ENCODE measurements around the gene SMPD3. TPM values are rescaled to one million over a fixed set of nuclear protein-coding genes. Genes with fewer than 3 reads are reported as not detected.

Gene SMPD3
- total and polyA plus RNA-seq, 2 experiments from 2014 or later, result 0.57 to 0.83 TPM

DNA sequence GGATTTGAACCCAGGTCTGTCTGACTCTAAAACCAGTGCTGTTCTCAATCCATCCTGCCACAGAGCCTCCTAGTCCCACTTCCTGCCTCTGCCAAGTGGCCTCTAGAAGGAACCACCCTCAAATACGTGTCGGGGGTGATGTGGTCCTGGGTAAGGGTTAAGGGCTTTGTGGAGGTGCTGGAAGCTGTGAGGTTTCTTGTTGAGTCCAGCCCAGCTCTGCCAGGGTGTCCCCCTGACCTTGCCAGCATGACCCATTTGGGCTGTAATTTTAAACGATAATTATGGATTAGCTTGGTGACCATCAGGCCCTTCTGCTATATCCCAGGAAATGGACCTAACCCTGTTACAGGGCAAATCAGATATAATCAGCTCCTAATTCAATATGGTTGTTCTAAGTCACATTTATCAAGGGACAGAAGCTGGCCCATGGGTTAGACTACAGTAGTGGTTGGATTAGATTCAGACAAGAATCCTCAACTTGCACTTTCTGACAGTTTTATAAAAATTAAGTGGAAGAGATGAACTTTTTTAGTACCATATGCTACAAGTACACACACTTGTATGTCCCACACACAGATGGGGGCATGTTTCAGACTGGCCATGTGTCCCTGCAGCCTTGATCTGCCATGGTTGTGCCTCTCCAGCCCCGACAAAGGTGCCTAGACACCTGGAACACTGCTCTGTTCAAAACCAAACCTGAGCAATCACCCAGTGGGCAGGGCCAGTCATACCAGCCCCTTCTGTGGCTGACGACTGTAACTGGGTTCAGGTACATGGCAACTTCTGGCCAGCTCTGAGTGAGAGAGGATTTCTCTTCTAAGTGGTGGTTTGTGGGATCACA lies 48.0 kb downstream of the SMPD3 start:
- no peak overlapping the region for H3K27ac Mint-ChIP-seq
- H3F3A ChIP-seq (replicated peaks; ENCODE audit: low read depth), result no peaks in the 10 kb centered on the region
- H2AFZ ChIP-seq, result no peak overlapping the region
- peaks cover 17% of the 10 kb centered on the region for H3K4me1 Mint-ChIP-seq
- no peak for DNase-seq (ENCODE audit: low spot score)
- H3K9me2 ChIP-seq (ENCODE audit: insufficient read depth), result no peaks in the 10 kb centered on the region
- H3K27ac ChIP-seq (ENCODE audit: low read depth), result no peak overlapping the region
- H3K36me3 ChIP-seq (ENCODE audit: insufficient read depth), result no peaks in the 10 kb centered on the region
- H3K4me1 ChIP-seq (ENCODE audit: insufficient read depth), result peaks cover 10% of the 10 kb centered on the region
- no peaks in the 10 kb centered on the region for H3K9me3 Mint-ChIP-seq
- no peaks in the 10 kb centered on the region for H3K79me2 ChIP-seq (replicated peaks; ENCODE audit: insufficient read depth)
- no peaks in the 10 kb centered on the region for H3K27me3 ChIP-seq (ENCODE audit: insufficient read depth)
- no peaks in the 10 kb centered on the region for H4K20me1 ChIP-seq (replicated peaks; ENCODE audit: insufficient read depth)
- ATAC-seq, result no peak
- no peak overlapping the region for H3K4me3 Mint-ChIP-seq
- no peak overlapping the region for H3K4me3 ChIP-seq
- no peaks in the 10 kb centered on the region for H3K36me3 Mint-ChIP-seq (ENCODE audit: low read depth)
- no peak overlapping the region for H3K4me2 ChIP-seq
- TF ChIP-seq, protein P1, sequence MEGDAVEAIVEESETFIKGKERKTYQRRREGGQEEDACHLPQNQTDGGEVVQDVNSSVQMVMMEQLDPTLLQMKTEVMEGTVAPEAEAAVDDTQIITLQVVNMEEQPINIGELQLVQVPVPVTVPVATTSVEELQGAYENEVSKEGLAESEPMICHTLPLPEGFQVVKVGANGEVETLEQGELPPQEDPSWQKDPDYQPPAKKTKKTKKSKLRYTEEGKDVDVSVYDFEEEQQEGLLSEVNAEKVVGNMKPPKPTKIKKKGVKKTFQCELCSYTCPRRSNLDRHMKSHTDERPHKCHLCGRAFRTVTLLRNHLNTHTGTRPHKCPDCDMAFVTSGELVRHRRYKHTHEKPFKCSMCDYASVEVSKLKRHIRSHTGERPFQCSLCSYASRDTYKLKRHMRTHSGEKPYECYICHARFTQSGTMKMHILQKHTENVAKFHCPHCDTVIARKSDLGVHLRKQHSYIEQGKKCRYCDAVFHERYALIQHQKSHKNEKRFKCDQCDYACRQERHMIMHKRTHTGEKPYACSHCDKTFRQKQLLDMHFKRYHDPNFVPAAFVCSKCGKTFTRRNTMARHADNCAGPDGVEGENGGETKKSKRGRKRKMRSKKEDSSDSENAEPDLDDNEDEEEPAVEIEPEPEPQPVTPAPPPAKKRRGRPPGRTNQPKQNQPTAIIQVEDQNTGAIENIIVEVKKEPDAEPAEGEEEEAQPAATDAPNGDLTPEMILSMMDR (conservative IDR thresholded peaks at IDR 0.05; ENCODE audit: low read depth in 2 of 2), result no peak
- TF ChIP-seq, protein P2, sequence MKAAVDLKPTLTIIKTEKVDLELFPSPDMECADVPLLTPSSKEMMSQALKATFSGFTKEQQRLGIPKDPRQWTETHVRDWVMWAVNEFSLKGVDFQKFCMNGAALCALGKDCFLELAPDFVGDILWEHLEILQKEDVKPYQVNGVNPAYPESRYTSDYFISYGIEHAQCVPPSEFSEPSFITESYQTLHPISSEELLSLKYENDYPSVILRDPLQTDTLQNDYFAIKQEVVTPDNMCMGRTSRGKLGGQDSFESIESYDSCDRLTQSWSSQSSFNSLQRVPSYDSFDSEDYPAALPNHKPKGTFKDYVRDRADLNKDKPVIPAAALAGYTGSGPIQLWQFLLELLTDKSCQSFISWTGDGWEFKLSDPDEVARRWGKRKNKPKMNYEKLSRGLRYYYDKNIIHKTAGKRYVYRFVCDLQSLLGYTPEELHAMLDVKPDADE (IDR thresholded peaks at IDR 0.05), result no peak
- TF ChIP-seq EZH2phosphoT487 (IDR thresholded peaks at IDR 0.05; ENCODE audit: unreplicated experiment) (no peak), POLR2AphosphoS5 (IDR thresholded peaks at IDR 0.05; ENCODE audit: low read depth) (no peak), ZNF331 (CRISPR knock-in tag; IDR thresholded peaks at IDR 0.05; ENCODE audit: low read depth) (no peak), JUNB (IDR thresholded peaks at IDR 0.05; ENCODE audit: unreplicated experiment) (no peak), STAT1 (IDR thresholded peaks at IDR 0.05; ENCODE audit: unreplicated experiment) (no peak), NANOG (IDR thresholded peaks at IDR 0.05; ENCODE audit: borderline replicate concordance) (no peak), CREB1 (CRISPR knock-in tag; IDR thresholded peaks at IDR 0.05; ENCODE audit: low read depth) (no peak)
- TF ChIP-seq, protein P3, sequence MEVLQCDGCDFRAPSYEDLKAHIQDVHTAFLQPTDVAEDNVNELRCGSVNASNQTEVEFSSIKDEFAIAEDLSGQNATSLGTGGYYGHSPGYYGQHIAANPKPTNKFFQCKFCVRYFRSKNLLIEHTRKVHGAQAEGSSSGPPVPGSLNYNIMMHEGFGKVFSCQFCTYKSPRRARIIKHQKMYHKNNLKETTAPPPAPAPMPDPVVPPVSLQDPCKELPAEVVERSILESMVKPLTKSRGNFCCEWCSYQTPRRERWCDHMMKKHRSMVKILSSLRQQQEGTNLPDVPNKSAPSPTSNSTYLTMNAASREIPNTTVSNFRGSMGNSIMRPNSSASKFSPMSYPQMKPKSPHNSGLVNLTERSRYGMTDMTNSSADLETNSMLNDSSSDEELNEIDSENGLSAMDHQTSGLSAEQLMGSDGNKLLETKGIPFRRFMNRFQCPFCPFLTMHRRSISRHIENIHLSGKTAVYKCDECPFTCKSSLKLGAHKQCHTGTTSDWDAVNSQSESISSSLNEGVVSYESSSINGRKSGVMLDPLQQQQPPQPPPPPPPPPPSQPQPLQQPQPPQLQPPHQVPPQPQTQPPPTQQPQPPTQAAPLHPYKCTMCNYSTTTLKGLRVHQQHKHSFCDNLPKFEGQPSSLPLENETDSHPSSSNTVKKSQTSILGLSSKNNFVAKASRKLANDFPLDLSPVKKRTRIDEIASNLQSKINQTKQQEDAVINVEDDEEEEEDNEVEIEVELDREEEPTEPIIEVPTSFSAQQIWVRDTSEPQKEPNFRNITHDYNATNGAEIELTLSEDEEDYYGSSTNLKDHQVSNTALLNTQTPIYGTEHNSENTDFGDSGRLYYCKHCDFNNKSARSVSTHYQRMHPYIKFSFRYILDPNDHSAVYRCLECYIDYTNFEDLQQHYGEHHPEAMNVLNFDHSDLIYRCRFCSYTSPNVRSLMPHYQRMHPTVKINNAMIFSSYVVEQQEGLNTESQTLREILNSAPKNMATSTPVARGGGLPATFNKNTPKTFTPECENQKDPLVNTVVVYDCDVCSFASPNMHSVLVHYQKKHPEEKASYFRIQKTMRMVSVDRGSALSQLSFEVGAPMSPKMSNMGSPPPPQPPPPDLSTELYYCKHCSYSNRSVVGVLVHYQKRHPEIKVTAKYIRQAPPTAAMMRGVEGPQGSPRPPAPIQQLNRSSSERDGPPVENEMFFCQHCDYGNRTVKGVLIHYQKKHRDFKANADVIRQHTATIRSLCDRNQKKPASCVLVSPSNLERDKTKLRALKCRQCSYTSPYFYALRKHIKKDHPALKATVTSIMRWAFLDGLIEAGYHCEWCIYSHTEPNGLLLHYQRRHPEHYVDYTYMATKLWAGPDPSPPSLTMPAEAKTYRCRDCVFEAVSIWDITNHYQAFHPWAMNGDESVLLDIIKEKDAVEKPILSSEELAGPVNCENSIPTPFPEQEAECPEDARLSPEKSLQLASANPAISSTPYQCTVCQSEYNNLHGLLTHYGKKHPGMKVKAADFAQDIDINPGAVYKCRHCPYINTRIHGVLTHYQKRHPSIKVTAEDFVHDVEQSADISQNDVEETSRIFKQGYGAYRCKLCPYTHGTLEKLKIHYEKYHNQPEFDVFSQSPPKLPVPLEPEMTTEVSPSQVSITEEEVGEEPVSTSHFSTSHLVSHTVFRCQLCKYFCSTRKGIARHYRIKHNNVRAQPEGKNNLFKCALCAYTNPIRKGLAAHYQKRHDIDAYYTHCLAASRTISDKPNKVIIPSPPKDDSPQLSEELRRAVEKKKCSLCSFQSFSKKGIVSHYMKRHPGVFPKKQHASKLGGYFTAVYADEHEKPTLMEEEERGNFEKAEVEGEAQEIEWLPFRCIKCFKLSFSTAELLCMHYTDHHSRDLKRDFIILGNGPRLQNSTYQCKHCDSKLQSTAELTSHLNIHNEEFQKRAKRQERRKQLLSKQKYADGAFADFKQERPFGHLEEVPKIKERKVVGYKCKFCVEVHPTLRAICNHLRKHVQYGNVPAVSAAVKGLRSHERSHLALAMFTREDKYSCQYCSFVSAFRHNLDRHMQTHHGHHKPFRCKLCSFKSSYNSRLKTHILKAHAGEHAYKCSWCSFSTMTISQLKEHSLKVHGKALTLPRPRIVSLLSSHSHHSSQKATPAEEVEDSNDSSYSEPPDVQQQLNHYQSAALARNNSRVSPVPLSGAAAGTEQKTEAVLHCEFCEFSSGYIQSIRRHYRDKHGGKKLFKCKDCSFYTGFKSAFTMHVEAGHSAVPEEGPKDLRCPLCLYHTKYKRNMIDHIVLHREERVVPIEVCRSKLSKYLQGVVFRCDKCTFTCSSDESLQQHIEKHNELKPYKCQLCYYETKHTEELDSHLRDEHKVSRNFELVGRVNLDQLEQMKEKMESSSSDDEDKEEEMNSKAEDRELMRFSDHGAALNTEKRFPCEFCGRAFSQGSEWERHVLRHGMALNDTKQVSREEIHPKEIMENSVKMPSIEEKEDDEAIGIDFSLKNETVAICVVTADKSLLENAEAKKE (CRISPR knock-in tag; IDR thresholded peaks at IDR 0.05), result no peak
- TF ChIP-seq, protein P4, sequence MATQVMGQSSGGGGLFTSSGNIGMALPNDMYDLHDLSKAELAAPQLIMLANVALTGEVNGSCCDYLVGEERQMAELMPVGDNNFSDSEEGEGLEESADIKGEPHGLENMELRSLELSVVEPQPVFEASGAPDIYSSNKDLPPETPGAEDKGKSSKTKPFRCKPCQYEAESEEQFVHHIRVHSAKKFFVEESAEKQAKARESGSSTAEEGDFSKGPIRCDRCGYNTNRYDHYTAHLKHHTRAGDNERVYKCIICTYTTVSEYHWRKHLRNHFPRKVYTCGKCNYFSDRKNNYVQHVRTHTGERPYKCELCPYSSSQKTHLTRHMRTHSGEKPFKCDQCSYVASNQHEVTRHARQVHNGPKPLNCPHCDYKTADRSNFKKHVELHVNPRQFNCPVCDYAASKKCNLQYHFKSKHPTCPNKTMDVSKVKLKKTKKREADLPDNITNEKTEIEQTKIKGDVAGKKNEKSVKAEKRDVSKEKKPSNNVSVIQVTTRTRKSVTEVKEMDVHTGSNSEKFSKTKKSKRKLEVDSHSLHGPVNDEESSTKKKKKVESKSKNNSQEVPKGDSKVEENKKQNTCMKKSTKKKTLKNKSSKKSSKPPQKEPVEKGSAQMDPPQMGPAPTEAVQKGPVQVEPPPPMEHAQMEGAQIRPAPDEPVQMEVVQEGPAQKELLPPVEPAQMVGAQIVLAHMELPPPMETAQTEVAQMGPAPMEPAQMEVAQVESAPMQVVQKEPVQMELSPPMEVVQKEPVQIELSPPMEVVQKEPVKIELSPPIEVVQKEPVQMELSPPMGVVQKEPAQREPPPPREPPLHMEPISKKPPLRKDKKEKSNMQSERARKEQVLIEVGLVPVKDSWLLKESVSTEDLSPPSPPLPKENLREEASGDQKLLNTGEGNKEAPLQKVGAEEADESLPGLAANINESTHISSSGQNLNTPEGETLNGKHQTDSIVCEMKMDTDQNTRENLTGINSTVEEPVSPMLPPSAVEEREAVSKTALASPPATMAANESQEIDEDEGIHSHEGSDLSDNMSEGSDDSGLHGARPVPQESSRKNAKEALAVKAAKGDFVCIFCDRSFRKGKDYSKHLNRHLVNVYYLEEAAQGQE (IDR thresholded peaks at IDR 0.05; ENCODE audit: unreplicated experiment), result no peak
- peaks cover 5% of the 10 kb centered on the region for H3K27me3 Mint-ChIP-seq (ENCODE audit: insufficient read depth, low read depth, poor library complexity)
